Testis (tissue), 3 donors: ENCODE measurements around the gene CFDP1. TPM values are rescaled to one million over a fixed set of nuclear protein-coding genes. Genes with fewer than 3 reads are reported as not detected.
A peak's percentile ranks its signal among the peaks of the same experiment; 100 is the strongest.

Experiments
- DNase-seq: peaks from one replicate; pipeline ENCODE4 v3.0.0-alpha.2; 2019
- H3K27ac ChIP-seq, 2 donors: fragments of 200-600 bp; sonication (generic); one replicate each; pipeline ENCODE4 v1.5.1; 2019
- H3K27me3 ChIP-seq: fragments of 200-600 bp; sonication (generic); one replicate; pipeline ENCODE4 v1.5.1; 2019
- H3K36me3 ChIP-seq: fragments of 200-600 bp; sonication (generic); one replicate; pipeline ENCODE4 v1.5.1; 2017; ENCODE audit warnings: low read depth; ENCODE audit errors: missing control alignments
- H3K4me1 ChIP-seq: fragments of 200-600 bp; sonication (generic); one replicate; pipeline ENCODE4 v1.5.1; 2019
- H3K4me3 ChIP-seq, 2 donors: fragments of 200-600 bp; sonication (generic); one replicate each; pipeline ENCODE4 v1.5.1; 2017 to 2019
- H3K9me3 ChIP-seq: fragments of 200-600 bp; sonication (generic); one replicate; pipeline ENCODE4 v1.5.1; 2017
- CTCF ChIP-seq, 3 experiments: fragments of 450-650 bp in 2 of 3; fragments of 200-600 bp in 1 of 3; sonication (generic) in 1 of 3; IDR thresholded peaks; one replicate each; pipeline ENCODE4 v1.5.1; 2016 to 2019; ENCODE audit warnings: antibody characterized with exemption in 3 of 3, mild to moderate bottlenecking in 2 of 3, moderate library complexity in 1 of 3
- POLR2A ChIP-seq: fragments of 450-650 bp; IDR thresholded peaks from one replicate; pipeline ENCODE4 v1.6.1; 2017; ENCODE audit warnings: antibody characterized with exemption, mild to moderate bottlenecking, moderate library complexity
- WGBS, 2 donors: methylation state at CpG; one replicate each; pipeline ENCODE4 v1.1.5; 2018; 5-methylcytosine and 5-hydroxymethylcytosine counted together
- intact Hi-C: fragments of 100-400 bp; cut with DNase I; formaldehyde crosslinking; loops from one replicate; pipeline ENCODE4 v1.15.1; 2023; ENCODE audit warnings: low total_unique reads
- polyA plus RNA-seq: library from polyadenylated mRNA; stranded (reverse); fragments of 350-450 nt; fragmentation: Illumina TruSeq; extraction: RNeasy Lipid Tissue Mini Kit (QIAGEN cat#74804); gene quantifications from one replicate; pipeline ENCODE4 v1.2.3, GENCODE V29; 2014; ENCODE audit warnings: low read depth, low replicate concordance; ENCODE audit not compliant: insufficient read depth
- total RNA-seq, 2 donors: library from RNA; depleted of rRNA; stranded (reverse); fragments of >200 nt; gene quantifications; one replicate each; pipeline ENCODE4 v1.2.3, GENCODE V29; 2016

CFDP1 gene
- total and polyA plus RNA-seq, 3 donors from 2014 or later: 111 to 133 (median 127) TPM

- no peak for TF ChIP-seq POLR2A
- TF ChIP-seq CTCF (IDR thresholded peaks at IDR 0.05): no peak
- Histone ChIP-seq H3K36me3 (no peaks in the 10 kb centered on the region), H3K4me3 (no peak overlapping the region), H3K9me3 (no peaks in the 10 kb centered on the region), H3K27ac (peak overlapping the region in 1 of 2 donors; percentile 19), H3K27me3 (no peaks in the 10 kb centered on the region), H3K4me1 (peaks cover 31% of the 10 kb centered on the region)
- no peak for DNase-seq
- intact Hi-C loops: no loop called here
Observed at GRCh38 chr16:75289189-75289588, 144.1 kb downstream of the CFDP1 start.

- no peaks in the 10 kb centered on the region for H3K9me3 ChIP-seq
- no peak for DNase-seq
- H3K4me3 ChIP-seq: no peak overlapping the region
- TF ChIP-seq CTCF (IDR thresholded peaks at IDR 0.05) (no peak), POLR2A (no peak)
- H3K36me3 ChIP-seq: no peaks in the 10 kb centered on the region
- peaks cover 31% of the 10 kb centered on the region for H3K4me1 ChIP-seq
- no peaks in the 10 kb centered on the region for H3K27me3 ChIP-seq
- intact Hi-C loops: no loop called here
- H3K27ac ChIP-seq: peak overlapping the region; percentile 6 to 51
- WGBS, 2 donors: 87 to 93% methylated on average over 10 of the region's 10 CpGs
Observed at GRCh38 chr16:75288596-75289120, 144.6 kb downstream of the CFDP1 start.

- intact Hi-C loops: no loop called here
- no peak for TF ChIP-seq POLR2A
- TF ChIP-seq CTCF (IDR thresholded peaks at IDR 0.05): no peak
- Histone ChIP-seq H3K27me3 (no peaks in the 10 kb centered on the region), H3K27ac (peak overlapping the region; percentile 6 to 51), H3K36me3 (no peaks in the 10 kb centered on the region), H3K9me3 (no peaks in the 10 kb centered on the region), H3K4me1 (peaks cover 31% of the 10 kb centered on the region), H3K4me3 (no peak overlapping the region)
- 61 to 79% methylated on average over 7 of the region's 7 CpGs for WGBS, 2 donors
- DNase-seq: peak; percentile 50
Observed at GRCh38 chr16:75288181-75288580, 145.1 kb downstream of the CFDP1 start.

GRCh38 chr16:75287708-75288107, 145.6 kb downstream of the CFDP1 start:
- TF ChIP-seq POLR2A (no peak), CTCF (IDR thresholded peaks at IDR 0.05) (no peak)
- 61 to 66% methylated on average over 3 to 5 of the region's 5 CpGs for WGBS, 2 donors
- peak; percentile 90 for DNase-seq
- intact Hi-C loops: no loop called here
- no peaks in the 10 kb centered on the region for H3K9me3 ChIP-seq
- H3K27ac ChIP-seq: peak overlapping the region; percentile 6 to 51
- H3K4me1 ChIP-seq: peaks cover 31% of the 10 kb centered on the region
- no peak overlapping the region for H3K4me3 ChIP-seq
- no peaks in the 10 kb centered on the region for H3K36me3 ChIP-seq
- no peaks in the 10 kb centered on the region for H3K27me3 ChIP-seq

- DNase-seq: no peak
- TF ChIP-seq CTCF (IDR thresholded peaks at IDR 0.05) (no peak), POLR2A (no peak)
- 80 to 86% methylated on average over 6 of the region's 6 CpGs for WGBS, 2 donors
- Histone ChIP-seq H3K4me3 (no peak overlapping the region), H3K4me1 (peaks cover 31% of the 10 kb centered on the region), H3K36me3 (no peaks in the 10 kb centered on the region), H3K9me3 (no peaks in the 10 kb centered on the region), H3K27me3 (no peaks in the 10 kb centered on the region), H3K27ac (no peak overlapping the region)
- intact Hi-C loops: no loop called here
Observed at GRCh38 chr16:75286389-75286788, 146.9 kb downstream of the CFDP1 start.
